HK-2 (cell line): ENCODE data around the gene SERTAD4.
"Not testable (repeated sequence)": the region's sequence is repeated elsewhere in the genome, so short reads cannot be mapped to it uniquely, and the experiment has no call there.

Experiments used
- DNase-seq: peaks from one replicate; pipeline ENCODE4 v3.0.0-alpha.2; 2018; ENCODE audit not compliant: unreplicated experiment

Gene SERTAD4

DNA sequence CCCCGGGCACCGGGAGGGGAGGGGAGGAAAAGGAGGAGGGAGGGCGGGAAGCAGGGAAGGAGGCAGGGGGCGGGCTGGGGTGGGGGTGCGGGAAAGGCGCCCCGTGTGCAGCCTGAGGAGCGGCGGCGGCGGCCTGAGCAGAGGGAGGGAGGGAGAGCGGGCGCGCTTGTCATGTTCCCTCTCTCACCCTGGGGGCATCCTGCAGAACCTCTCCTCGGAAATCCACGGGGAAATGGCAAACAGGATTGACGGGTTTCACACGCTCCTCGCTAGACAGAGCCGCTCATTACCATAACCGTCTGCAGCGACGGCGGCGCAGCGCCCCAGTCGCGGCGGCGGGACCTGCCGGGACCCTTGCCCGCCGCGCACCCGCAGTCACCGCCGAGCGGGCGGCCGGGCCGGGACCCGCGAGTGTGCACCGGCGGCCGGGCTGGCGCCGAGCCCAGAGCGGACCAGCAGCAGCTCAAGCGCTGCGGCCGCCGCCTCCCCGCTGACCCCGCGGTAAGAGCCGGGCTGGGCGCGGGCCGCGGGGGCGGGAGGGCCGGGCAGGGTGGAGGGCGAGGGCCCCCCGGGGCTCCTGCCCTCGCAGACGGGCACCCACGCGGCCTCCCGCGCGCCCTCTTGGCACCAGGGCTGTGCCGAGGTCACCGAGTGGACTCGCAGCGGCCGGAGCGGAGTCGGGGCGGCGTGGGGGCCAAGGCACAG is at the start of gene SERTAD4:
SERTAD4 (plus strand) TSS at position 286 of the 705 bp plus-strand sequence. CDS start 5,165 bp downstream, outside the sequence.
- peak; percentile 62 for DNase-seq

DNA sequence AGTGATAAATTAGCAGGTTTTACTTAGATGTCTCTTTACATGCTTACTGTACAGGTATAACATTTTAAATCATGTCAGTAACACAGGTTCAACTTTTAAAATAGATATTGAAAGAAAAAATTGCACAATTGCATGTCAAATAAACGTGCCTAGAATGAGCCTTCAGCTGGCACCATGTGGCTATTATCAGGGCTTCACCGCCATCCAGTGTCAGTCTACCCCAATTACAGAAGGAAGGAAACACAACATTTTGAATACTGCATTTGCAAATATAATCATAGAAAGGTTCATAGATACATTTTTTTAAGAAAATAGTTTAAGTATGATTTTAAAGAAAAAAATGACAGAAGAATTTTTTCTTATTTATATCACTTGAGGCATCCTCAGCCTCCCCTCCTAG is 47.5 kb upstream of the SERTAD4 start:
- no peak for DNase-seq

DNA sequence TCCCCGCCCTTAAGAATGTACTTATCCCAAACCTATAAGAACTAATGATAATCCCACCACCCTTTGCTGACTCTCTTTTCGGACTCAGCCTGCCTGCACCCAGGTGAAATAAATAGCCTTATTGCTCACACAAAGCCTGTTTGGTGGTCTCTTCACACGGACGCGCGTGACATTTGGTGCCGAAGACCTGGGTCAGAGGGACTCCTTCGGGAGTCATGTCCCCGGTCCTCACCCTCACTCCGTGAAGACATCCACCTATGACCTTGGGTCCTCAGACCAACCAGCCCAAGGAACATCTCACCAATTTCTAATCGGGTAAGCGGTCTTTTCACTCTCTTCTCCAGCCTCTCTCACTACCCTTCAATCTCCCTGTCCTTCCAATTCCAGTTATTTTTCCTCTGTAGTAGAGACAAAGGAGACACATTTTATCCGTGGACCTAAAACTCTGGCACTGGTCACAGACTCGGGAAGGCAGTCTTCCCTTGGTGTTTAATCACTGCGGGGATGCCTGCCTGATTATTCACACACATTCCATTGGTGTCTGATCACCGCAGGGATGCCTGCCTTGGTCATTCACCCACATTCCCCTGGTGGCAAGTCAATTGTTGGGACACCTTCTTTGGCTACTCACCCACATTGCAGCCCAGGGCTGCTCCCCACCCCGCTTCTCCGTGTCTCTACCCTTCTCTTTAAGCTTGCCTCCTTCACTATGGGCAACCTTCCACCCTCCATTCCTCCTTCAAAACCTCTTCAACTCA is 44.6 kb upstream of the SERTAD4 start:
- DNase-seq, result peak; percentile 84

DNA sequence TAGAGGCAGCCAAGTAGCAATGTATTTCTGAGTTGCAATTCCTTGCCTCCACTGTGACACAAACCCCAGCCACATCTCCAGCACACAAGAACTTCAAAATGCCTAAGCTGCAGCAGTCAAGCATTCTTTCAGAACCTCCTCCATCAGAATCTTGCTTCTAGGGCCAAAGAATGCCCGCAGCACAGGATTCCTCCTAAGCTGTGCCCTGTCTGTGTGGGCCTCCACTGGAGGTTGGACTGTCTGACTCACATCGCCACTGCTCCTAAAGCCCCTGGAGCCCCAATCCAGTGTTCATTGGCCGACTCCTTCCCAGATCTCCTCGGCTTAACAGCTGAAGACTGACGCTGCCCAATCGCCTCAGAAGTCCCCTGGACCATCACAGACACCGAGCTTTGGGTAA is 43.2 kb upstream of the SERTAD4 start:
- no peak for DNase-seq

DNA sequence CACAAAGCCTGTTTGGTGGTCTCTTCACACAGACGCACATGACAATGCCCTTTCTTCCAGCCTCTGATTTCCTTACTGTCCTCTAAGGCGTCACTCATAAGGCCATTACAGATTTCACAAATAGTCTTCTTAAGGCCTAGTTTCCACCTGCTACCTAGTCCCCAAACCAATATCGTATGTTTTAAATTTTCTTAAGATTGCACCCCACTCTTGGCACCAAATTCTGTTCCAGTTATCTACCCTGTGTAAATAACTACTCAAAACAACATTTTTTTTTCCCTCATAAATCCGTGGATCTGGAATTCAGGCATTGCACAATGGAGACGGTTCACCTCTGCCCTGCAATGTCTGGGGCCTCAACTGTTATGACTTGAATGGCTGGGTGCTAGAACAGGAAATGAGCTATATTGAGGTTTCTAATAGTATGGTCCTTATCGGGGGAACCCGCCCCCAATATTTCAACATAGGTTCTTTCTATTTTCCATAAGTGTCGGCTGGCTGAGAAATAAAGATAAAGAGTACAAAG is 36.9 kb upstream of the SERTAD4 start:
- no peak for DNase-seq

- not testable (repeated sequence) for DNase-seq
Observed at GRCh38 chr1:210196266-210196665, 36.3 kb upstream of the SERTAD4 start.

- no peak for DNase-seq
Observed at GRCh38 chr1:210198840-210199239, 33.8 kb upstream of the SERTAD4 start.

GRCh38 chr1:210200124-210200736 is 32.4 kb upstream of the SERTAD4 start:
- no peak for DNase-seq

GRCh38 chr1:210201681-210202080 is 30.9 kb upstream of the SERTAD4 start:
- no peak for DNase-seq

GRCh38 chr1:210207597-210208450 is 24.8 kb upstream of the SERTAD4 start:
- no peak for DNase-seq

GRCh38 chr1:210213335-210213734 is 19.3 kb upstream of the SERTAD4 start:
- no peak for DNase-seq

- no peak for DNase-seq
Observed at GRCh38 chr1:210214573-210215409, 17.8 kb upstream of the SERTAD4 start.

DNA sequence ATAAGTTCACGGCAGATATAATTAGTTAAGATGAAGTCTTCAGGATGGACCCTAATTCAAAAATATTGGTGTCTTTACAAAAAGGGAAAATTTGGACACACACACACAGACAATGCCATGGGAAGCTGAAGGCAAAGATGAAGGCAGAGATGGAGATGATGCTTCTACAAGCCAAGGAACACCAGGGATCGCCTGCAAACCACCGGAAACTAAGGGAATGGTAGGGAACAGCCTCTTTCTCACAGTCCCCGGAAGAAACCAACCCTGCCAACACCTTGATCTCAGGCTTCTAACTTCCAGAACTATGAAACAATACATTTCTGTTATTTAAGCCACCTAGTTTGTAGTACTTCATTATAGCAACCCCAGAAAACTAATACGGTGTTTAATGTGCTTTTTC is 15.1 kb upstream of the SERTAD4 start:
- no peak for DNase-seq

DNA sequence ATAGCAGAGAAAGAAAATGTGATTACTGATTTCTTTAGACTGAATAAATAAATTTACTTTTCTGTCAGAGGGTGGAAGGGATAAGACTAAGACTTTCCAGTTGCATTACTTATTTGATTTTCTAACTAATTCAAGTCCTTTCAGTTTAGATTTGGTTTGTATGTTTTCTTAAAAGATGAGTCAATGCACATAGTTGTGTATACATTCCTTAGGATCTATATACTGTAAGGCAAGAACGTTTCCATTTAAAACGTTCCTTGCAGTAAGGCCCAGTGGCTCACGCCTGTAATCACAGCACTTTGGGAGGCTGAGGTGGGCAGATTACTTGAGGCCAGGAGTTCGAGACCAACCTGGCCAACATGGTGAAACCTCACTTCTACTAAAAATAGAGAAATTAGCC is 14.5 kb upstream of the SERTAD4 start:
- no peak for DNase-seq

GRCh38 chr1:210222340-210223006 is 10.1 kb upstream of the SERTAD4 start:
- DNase-seq, result no peak

- no peak for DNase-seq
Observed at GRCh38 chr1:210223226-210223904, 9.2 kb upstream of the SERTAD4 start.

DNA sequence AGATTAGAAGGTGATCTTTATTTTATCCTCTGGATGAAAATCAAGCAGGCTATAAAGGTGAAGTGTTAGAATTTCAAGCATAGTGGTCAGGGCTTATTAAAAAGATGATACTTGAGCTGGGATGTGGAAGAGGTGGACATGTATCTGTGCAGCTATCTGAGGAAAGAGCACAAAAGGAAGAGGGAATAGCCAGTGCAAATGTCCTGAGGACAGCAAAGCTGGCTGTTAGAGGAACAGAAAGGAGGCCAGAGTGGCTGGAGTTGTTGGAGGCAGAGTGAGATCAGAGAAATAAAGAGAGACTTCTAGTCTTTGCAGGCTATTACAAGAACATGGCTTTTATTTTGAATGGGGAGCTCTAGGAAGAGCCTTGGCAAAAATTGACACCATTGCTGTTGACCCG is 4.4 kb upstream of the SERTAD4 start:
- DNase-seq, result no peak

- no peak for DNase-seq
Observed at GRCh38 chr1:210230149-210230695, 2.4 kb upstream of the SERTAD4 start.

- DNase-seq, result no peak
Observed at GRCh38 chr1:210231846-210232510, 618 bp upstream of the SERTAD4 start.
